Large intestine (tissue), 3 donors: Measurements from ENCODE around the gene AGAP3. TPM values are rescaled to one million over a fixed set of nuclear protein-coding genes. Genes with fewer than 3 reads are reported as not detected.
A peak's percentile ranks its signal among the peaks of the same experiment; 100 is the strongest.

Experiments used
- DNase-seq, 2 donors: peaks; one replicate each; pipeline versions ENCODE4 v3.0.0 to v3.0.0-alpha.2; 2013
- H3K27ac ChIP-seq: one replicate; pipeline ENCODE4 v1.5.1; 2013; ENCODE audit warnings: low read length
- H3K27me3 ChIP-seq: 2 replicates; pipeline ENCODE4 v1.6.1; 2013; ENCODE audit warnings: low read length; ENCODE audit not compliant: control insufficient read depth, insufficient read depth
- H3K36me3 ChIP-seq: 2 replicates; pipeline ENCODE4 v1.6.1; 2013; ENCODE audit warnings: low read length; ENCODE audit not compliant: control insufficient read depth, insufficient read depth
- H3K4me1 ChIP-seq: one replicate; pipeline ENCODE4 v1.6.1; 2013; ENCODE audit warnings: low read length; ENCODE audit not compliant: control insufficient read depth, insufficient read depth
- H3K4me3 ChIP-seq: one replicate; pipeline ENCODE4 v1.5.1; 2013; ENCODE audit warnings: low read length
- H3K9me3 ChIP-seq: one replicate; pipeline ENCODE4 v1.6.1; 2013; ENCODE audit warnings: mild to moderate bottlenecking, low read depth, low read length, moderate library complexity; ENCODE audit not compliant: control insufficient read depth
- WGBS: methylation state at CpG from one replicate; pipeline ENCODE4 v1.1.5; 2013; ENCODE audit warnings: low lambda C conversion rate; ENCODE audit not compliant: insufficient coverage; 5-methylcytosine and 5-hydroxymethylcytosine counted together
- polyA plus RNA-seq: library from polyadenylated mRNA; unstranded; fragments of 120-200 nt; gene quantifications from one replicate; pipeline ENCODE4 v1.2.1, GENCODE V29; 2013

The AGAP3 gene
- polyA plus RNA-seq, 1 donor: 58.0 TPM

- H3K36me3 ChIP-seq: peaks cover 75% of the 10 kb centered on the region
Observed at GRCh38 chr7:151137791-151138152, 51.5 kb downstream of the AGAP3 start.

DNA sequence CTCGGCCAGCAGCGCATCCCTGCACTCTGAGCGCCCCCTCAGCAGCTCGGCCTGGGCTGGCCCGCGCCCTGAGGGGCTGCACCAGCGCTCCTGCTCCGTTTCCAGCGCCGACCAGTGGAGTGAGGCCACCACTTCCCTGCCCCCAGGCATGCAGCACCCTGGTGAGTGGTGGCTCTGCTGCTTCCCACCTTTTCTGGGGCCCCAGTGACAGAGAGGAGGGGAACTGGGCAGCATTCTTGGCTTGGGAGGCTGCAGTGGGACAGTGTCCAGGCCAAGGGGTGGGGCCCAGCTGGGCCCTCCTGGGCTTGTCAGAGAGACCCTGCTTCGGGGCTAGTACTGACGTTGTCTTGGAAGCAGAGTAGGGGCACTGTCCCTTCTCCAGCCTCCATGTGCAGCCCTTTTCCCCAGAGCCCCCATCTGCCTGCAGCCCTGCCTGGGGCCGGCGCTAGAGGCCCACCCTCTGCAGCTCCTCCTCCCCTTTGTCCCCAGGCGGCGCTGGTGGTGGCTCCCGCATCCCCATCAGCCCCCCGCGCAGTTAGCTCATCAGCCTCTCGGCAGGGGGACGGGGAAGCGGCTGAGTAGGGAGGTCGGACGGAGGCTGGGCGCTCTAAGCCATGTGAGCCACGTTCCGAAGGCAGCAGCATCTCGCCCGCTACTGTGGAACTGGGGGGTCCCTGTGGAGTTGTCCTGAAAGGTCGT is 52.0 kb downstream of the AGAP3 start:
- H3K4me3 ChIP-seq: no peak overlapping the region
- H3K27me3 ChIP-seq: no peaks in the 10 kb centered on the region
- H3K4me1 ChIP-seq: peaks cover 17% of the 10 kb centered on the region
- H3K36me3 ChIP-seq: peaks cover 76% of the 10 kb centered on the region
- no CpG with 5 or more reads among the region's 30 CpGs for WGBS
- H3K27ac ChIP-seq: no peak overlapping the region
- peaks cover 5% of the 10 kb centered on the region for H3K9me3 ChIP-seq
- DNase-seq: no peak

More at GRCh38 chr7:151137791-151138152, 51.5 kb downstream of the AGAP3 start:
- no CpG with 5 or more reads among the region's 11 CpGs for WGBS
- no peak for DNase-seq
- peaks cover 10% of the 10 kb centered on the region for H3K9me3 ChIP-seq
- no peak overlapping the region for H3K4me3 ChIP-seq
- H3K27me3 ChIP-seq: no peaks in the 10 kb centered on the region
- peaks cover 12% of the 10 kb centered on the region for H3K4me1 ChIP-seq
- no peak overlapping the region for H3K27ac ChIP-seq

DNA sequence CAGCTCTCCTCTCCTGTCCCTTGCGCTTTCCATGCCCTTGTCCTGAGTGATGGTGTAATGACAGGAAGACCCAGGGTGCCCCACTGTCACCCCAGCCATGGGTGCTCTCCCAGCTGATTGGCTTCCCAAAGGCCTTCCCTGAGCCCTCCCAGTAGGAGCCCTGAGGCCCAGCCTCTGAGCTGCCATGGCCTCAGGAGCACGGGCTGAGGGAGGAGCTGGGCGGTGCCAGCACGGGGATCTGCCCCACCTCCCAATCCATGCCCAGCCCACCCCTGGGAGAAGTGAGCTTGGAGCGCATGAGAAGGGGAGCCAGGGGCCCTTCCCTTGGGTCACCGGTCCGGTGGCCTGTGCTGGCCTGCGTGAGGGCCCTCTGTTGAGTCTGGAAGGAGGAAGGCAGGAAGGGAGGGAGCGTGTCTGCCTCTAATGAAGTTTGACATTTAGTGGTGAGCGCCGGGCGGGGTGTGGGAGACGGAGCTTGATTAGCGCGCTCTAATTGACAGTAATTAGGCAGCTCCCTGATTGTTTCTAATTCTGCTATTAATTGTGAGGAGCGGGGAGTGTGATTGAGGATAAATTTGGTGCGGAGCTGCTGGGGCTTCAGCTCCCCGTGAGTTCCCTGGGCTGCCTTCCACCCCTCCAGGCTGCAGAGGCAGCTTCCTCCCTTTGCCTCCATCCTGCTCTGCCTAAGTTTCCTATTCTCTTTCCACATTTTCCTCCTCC is 53.0 kb downstream of the AGAP3 start:
- Histone ChIP-seq H3K4me3 (no peak overlapping the region), H3K4me1 (peaks cover 17% of the 10 kb centered on the region), H3K9me3 (peaks cover 3% of the 10 kb centered on the region), H3K36me3 (peaks cover 75% of the 10 kb centered on the region), H3K27me3 (no peaks in the 10 kb centered on the region), H3K27ac (no peak overlapping the region)
- WGBS: no CpG with 5 or more reads among the region's 18 CpGs
- DNase-seq: no peak

DNA sequence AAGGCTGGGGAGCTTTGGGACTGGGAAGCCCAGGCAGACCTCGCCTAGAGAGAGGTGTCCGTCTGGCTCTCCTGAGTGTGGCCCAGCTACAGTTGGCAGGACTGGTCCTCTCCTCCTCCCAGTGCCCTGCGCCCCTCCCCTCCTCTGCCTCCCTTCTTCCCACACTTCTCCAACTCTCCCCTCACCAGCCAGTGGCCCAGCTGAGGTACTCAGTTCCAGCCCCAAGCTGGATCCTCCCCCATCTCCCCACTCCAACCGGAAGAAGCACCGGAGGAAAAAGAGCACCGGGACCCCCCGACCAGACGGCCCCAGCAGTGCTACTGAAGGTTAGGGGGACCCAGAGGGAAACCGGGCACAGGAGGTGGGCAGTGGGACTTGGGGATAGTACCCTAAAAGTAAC is 53.5 kb downstream of the AGAP3 start:
- peaks cover 72% of the 10 kb centered on the region for H3K36me3 ChIP-seq

DNA sequence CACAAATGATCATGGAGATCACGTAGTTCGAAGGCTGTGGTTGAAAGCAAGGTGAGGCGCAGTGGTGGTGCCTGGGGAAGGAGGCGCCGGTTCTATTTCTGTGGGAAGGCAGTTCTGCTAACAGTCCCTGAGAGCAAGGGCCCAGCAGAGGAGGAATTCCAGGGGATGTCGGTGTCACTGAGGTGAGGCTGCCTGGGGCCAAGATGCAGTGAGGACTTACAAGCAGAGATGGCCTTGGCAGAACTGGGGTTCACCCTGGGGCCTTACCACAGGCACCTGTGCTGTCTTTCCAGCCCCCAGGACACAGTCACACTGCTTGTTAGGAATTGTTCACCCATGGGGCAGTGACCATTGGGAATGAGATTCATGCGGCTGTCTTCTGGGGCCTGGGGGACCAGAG is 54.6 kb downstream of the AGAP3 start:
- H3K4me3 ChIP-seq: no peak overlapping the region
- DNase-seq: no peak
- peaks cover 17% of the 10 kb centered on the region for H3K4me1 ChIP-seq
- WGBS: no CpG with 5 or more reads among the region's 7 CpGs
- H3K27ac ChIP-seq: no peak overlapping the region
- peaks cover 66% of the 10 kb centered on the region for H3K36me3 ChIP-seq
- H3K9me3 ChIP-seq: peaks cover 3% of the 10 kb centered on the region
- no peaks in the 10 kb centered on the region for H3K27me3 ChIP-seq

More for the DNA sequence above, 53.5 kb downstream of the AGAP3 start:
- Histone ChIP-seq H3K27me3 (no peaks in the 10 kb centered on the region), H3K9me3 (peaks cover 3% of the 10 kb centered on the region), H3K27ac (no peak overlapping the region), H3K4me1 (peaks cover 17% of the 10 kb centered on the region), H3K4me3 (no peak overlapping the region)
- WGBS: no CpG with 5 or more reads among the region's 9 CpGs
- DNase-seq: no peak

GRCh38 chr7:151141311-151141854 is 55.1 kb downstream of the AGAP3 start:
- Histone ChIP-seq H3K4me3 (no peak overlapping the region), H3K27ac (no peak overlapping the region), H3K36me3 (peaks cover 62% of the 10 kb centered on the region), H3K4me1 (peaks cover 17% of the 10 kb centered on the region), H3K9me3 (peaks cover 3% of the 10 kb centered on the region), H3K27me3 (no peaks in the 10 kb centered on the region)
- DNase-seq: no peak
- WGBS: no CpG with 5 or more reads among the region's 9 CpGs

DNA sequence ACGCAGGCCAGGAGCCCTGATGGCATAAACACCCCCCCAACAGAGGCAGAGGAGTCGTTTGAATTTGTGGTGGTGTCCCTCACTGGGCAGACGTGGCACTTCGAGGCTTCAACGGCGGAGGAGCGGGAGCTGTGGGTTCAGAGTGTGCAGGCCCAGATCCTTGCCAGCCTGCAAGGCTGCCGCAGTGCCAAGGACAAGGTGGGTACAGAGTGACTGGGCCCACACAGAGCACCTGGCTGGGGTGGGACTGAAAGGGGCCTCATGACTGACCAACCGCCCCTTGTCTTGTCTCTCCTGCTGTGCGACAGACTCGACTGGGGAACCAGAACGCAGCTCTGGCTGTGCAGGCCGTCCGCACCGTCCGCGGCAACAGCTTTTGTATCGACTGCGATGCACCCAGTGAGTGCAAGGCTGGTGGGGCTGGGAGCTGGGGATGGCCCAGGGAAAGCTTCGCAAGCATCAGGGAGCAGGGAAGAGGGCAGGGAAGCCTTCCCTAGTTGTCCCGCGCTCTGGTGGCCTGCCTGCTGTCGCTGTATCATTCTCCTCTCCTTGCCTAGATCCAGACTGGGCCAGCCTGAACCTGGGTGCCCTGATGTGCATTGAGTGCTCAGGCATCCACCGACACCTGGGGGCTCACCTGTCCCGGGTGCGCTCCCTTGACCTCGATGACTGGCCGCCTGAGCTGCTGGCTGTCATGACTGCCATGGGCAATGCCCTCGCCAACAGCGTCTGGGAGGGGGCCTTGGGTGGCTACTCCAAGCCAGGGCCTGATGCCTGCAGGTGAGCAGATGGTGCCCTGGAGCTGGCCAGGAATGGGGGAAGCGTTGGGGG is 55.8 kb downstream of the AGAP3 start:
- Histone ChIP-seq H3K36me3 (peaks cover 56% of the 10 kb centered on the region), H3K27me3 (no peaks in the 10 kb centered on the region), H3K9me3 (peaks cover 3% of the 10 kb centered on the region), H3K4me3 (no peak overlapping the region), H3K4me1 (peaks cover 17% of the 10 kb centered on the region), H3K27ac (no peak overlapping the region)
- WGBS: no CpG with 5 or more reads among the region's 31 CpGs
- no peak for DNase-seq

- no peak overlapping the region for H3K27ac ChIP-seq
- no CpG with 5 or more reads among the region's 10 CpGs for WGBS
- H3K9me3 ChIP-seq: peaks cover 3% of the 10 kb centered on the region
- peaks cover 51% of the 10 kb centered on the region for H3K36me3 ChIP-seq
- no peaks in the 10 kb centered on the region for H3K27me3 ChIP-seq
- peaks cover 17% of the 10 kb centered on the region for H3K4me1 ChIP-seq
- peak; percentile 52 to 80 for DNase-seq
- H3K4me3 ChIP-seq: no peak overlapping the region
Observed at GRCh38 chr7:151142686-151143040, 56.4 kb downstream of the AGAP3 start.

- Histone ChIP-seq H3K4me3 (no peak overlapping the region), H3K9me3 (peaks cover 1% of the 10 kb centered on the region), H3K27ac (no peak overlapping the region), H3K36me3 (peaks cover 45% of the 10 kb centered on the region), H3K4me1 (peaks cover 17% of the 10 kb centered on the region), H3K27me3 (no peaks in the 10 kb centered on the region)
- DNase-seq: peak in 1 of 2 donors; percentile 29
- WGBS: no CpG with 5 or more reads among the region's 25 CpGs
Observed at GRCh38 chr7:151143261-151144015, 57.2 kb downstream of the AGAP3 start.
